NCI-H146 treated with DMSO at 0.1 percent for 48 hours (cell line): Measurements from ENCODE around the gene KRT40.

Experiments used
- DNase-seq: peaks from one replicate; lab custom pipeline; 2025; ENCODE audit not compliant: unreplicated experiment; lab: John Stamatoyannopoulos, UW

The KRT40 gene

GRCh38 chr17:40997361-40997760 lies 13.2 kb upstream of the KRT40 start:
- no peak for DNase-seq

- DNase-seq: no peak
Measured at GRCh38 chr17:40996829-40997228, 12.7 kb upstream of the KRT40 start.

GRCh38 chr17:40995116-40995515 lies 11.0 kb upstream of the KRT40 start:
- no peak for DNase-seq

GRCh38 chr17:40993839-40994238 lies 9.7 kb upstream of the KRT40 start, which contains the start of gene KRTAP3-3:
Gene KRTAP3-3, minus strand, starts transcription at chr17:40994164. Its CDS starts 67 bp downstream, at chr17:40994097.
- peak; percentile 15 for DNase-seq

- no peak for DNase-seq
Measured at GRCh38 chr17:40993084-40993483, 9.0 kb upstream of the KRT40 start.

- no peak for DNase-seq
Measured at GRCh38 chr17:40992666-40993065, 8.5 kb upstream of the KRT40 start.

GRCh38 chr17:40986920-40987319 lies 2.8 kb upstream of the KRT40 start:
- DNase-seq: no peak

GRCh38 chr17:40981115-40981514 lies 3.0 kb downstream of the KRT40 start:
- DNase-seq: no peak

- DNase-seq: no peak
Measured at GRCh38 chr17:40980596-40980995, 3.5 kb downstream of the KRT40 start.

GRCh38 chr17:40980117-40980516 lies 4.0 kb downstream of the KRT40 start:
- DNase-seq: no peak

- DNase-seq: no peak
Measured at GRCh38 chr17:40978575-40979151, 5.5 kb downstream of the KRT40 start.

GRCh38 chr17:40975516-40975915 lies 8.6 kb downstream of the KRT40 start:
- DNase-seq: no peak

GRCh38 chr17:40974366-40974765 lies 9.8 kb downstream of the KRT40 start:
- DNase-seq: no peak

GRCh38 chr17:40967582-40967981 lies 16.5 kb downstream of the KRT40 start:
- no peak for DNase-seq

- no peak for DNase-seq
Measured at GRCh38 chr17:40966848-40967247, 17.3 kb downstream of the KRT40 start, which contains the start of gene KRT39. Gene KRT39, minus strand, starts transcription at chr17:40966948. Its CDS starts 92 bp downstream, at chr17:40966856.

- peak; percentile 2 for DNase-seq
Measured at GRCh38 chr17:40963838-40964237, 20.3 kb downstream of the KRT40 start.

GRCh38 chr17:40962059-40962561 lies 22.0 kb downstream of the KRT40 start:
- no peak for DNase-seq

GRCh38 chr17:40961591-40961990 lies 22.5 kb downstream of the KRT40 start:
- no peak for DNase-seq

GRCh38 chr17:40960144-40960543 lies 24.0 kb downstream of the KRT40 start:
- no peak for DNase-seq

- DNase-seq: no peak
Measured at GRCh38 chr17:40958086-40958953, 25.8 kb downstream of the KRT40 start.

GRCh38 chr17:40956401-40957254 lies 27.5 kb downstream of the KRT40 start:
- DNase-seq: no peak
